Stimulated activated CD8-positive, alpha-beta memory T cell treated with anti-CD3 and anti-CD28 coated beads, Interleukin-12 subunit alpha, Interleukin-12 subunit beta, amount 100 ng/mL, for 24 hours (primary cell): ENCODE data around the gene DDIAS.
"Not testable (repeated sequence)": the region's sequence is repeated elsewhere in the genome, so short reads cannot be mapped to it uniquely, and the experiment has no call there.

Experiments used
- DNase-seq: peaks from one replicate; pipeline ENCODE4 v3.0.0-alpha.2; 2020; ENCODE audit errors: extremely low read depth

DDIAS gene, protein sequence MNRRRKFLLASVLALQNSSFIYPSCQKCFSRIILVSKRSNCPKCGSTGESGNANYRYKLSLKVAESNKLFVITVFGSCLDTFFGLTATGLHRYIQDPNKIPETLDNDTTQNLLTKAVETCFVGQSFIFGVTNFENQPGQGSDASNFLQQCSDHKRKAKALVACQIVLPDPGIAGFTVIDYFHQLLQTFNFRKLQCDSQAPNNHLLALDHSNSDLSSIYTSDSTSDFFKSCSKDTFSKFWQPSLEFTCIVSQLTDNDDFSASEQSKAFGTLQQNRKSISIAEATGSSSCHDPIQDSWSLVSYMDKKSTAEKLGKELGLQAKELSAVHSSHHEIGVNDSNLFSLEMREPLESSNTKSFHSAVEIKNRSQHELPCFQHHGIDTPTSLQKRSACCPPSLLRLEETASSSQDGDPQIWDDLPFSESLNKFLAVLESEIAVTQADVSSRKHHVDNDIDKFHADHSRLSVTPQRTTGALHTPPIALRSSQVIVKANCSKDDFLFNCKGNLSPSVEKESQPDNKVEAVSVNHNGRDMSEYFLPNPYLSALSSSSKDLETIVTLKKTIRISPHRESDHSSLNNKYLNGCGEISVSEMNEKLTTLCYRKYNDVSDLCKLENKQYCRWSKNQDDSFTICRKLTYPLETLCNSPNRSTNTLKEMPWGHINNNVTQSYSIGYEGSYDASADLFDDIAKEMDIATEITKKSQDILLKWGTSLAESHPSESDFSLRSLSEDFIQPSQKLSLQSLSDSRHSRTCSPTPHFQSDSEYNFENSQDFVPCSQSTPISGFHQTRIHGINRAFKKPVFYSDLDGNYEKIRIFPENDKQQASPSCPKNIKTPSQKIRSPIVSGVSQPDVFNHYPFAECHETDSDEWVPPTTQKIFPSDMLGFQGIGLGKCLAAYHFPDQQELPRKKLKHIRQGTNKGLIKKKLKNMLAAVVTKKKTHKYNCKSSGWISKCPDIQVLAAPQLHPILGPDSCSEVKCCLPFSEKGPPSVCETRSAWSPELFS

DNA sequence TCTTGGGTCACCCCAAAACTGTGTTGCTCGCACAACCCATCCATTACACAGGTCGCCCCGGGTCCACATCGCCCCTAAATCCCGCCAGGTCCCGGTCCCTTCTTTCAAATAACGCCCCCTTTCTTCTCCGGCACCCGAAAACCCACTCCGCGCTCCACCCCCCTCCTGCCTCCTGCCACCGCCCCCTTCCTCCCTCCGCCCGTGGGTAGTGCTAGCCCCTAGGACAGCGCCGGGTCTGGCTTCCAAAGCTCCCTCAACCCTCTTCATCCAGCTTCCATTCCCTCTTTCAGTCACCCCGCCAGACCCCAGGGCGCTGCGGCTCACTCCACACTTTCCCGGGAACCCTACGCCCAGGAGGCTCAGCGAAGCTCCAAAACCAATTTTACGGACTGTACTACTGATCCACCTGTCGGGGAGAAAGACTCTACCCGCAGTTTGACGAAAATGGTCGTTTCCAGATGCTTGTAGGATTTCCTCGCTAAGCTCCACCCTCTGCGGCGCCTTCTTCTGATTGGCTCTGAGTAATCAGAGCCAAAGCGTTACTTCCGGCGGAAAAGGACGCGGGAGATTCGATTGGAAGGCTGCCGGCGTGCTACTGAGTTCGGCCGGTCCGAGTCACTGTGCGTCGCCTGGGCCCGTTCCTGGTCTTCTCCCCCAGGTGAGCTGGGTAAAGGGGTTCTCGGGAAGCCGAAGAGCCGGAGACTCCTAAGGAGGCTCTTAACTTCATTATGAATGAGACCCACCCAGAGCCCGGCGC, at the start of gene DDIAS:
Gene DDIAS (plus strand): TSS at position 572 of the 757 bp plus-strand sequence. CDS start 13,003 bp downstream, outside the sequence.
- DNase-seq: peak; percentile 85

DNA sequence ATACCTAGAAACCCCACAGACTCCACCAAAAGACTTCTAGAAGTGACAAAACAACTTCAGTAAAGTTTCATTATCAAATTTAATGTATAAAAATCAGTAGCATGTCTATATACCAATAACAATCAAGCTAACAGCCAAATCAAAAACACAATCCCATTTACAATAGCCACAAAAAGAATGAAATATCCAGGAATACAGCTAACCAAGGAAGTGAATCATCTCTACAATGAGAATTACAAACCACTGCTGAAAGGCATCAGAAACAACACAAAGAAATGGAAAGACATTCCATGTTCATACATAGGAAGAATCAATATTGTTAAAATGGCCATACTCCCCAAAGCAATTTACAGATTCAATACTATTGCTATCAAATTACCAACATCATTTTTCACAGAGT, 47.3 kb upstream of the DDIAS start:
- DNase-seq: no peak

DNA sequence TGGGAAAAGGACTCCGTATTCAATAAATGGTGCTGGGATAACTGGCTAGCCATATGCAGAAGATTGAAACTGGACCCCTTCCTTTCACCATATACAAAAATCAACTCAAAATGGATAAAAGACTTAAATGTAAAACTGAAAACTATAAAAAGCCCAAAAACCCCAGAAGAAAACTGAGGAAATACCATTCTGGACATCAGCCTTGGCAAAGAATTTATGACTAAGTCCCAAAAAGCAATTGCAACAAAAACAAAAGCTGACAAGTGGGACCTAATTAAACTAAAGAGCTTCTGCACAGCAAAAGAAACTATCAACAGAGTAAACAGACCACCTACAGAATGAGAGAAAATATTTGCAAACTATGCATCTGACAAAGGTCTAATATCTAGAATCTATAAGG, 46.6 kb upstream of the DDIAS start:
- DNase-seq: not testable (repeated sequence)

GRCh38 chr11:82855616-82856015, 45.9 kb upstream of the DDIAS start:
- no peak for DNase-seq

GRCh38 chr11:82857145-82857544, 44.4 kb upstream of the DDIAS start:
- DNase-seq: no peak

- DNase-seq: no peak
Observed at GRCh38 chr11:82858133-82858532, 43.4 kb upstream of the DDIAS start.

DNA sequence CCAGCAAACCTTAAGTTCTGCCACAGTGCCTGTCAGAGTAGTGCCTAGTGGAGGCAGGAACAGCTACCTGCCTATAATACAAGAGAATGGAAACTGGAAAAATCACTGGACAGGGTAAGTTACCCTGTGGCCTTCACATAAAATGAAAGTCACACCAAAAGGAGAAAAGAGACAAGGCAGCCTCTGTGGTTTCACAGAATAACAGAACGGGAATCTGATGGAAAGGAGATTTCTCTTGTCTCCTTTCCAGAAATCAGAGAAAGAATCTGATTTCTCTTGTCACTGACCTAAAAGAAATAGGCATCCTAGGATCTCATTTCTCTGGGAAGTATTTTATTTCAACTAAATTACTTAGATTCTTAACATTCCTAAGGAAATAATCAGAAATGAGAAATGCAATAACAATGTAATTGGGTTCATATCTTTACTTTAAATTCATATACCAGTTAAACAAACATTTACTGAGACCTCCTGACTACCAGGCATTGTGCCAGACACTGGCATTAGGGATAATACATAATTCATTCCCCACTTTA, 42.9 kb upstream of the DDIAS start:
- DNase-seq: no peak

GRCh38 chr11:82859750-82860149, 41.8 kb upstream of the DDIAS start:
- no peak for DNase-seq

- DNase-seq: no peak
Observed at GRCh38 chr11:82862379-82862778, 39.2 kb upstream of the DDIAS start.

GRCh38 chr11:82863209-82863608, 38.3 kb upstream of the DDIAS start:
- DNase-seq: no peak

GRCh38 chr11:82864268-82864667, 37.3 kb upstream of the DDIAS start:
- no peak for DNase-seq

- no peak for DNase-seq
Observed at GRCh38 chr11:82865841-82866240, 35.7 kb upstream of the DDIAS start.

GRCh38 chr11:82867495-82868082, 33.9 kb upstream of the DDIAS start:
- peak; percentile 48 for DNase-seq

DNA sequence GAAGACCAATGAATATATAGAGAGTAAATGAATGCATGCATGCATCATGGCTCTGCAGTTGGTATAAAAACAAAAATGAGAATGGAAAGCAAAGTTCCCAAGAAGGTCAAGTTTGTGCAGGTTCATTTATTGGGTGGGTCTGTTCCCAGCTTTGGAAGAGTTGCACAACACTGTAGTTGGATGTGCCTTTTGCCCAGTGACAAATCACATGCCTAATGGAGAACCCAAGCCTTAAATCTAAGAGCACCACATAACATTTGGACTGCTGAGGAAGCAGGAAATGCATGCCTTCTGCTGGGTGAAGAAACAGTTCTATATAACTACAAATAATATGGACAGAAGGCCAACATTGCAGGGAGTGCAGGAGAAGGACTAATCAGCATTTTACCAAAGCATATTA, 31.9 kb upstream of the DDIAS start:
- DNase-seq: no peak

GRCh38 chr11:82871646-82872045, 29.9 kb upstream of the DDIAS start:
- DNase-seq: no peak

DNA sequence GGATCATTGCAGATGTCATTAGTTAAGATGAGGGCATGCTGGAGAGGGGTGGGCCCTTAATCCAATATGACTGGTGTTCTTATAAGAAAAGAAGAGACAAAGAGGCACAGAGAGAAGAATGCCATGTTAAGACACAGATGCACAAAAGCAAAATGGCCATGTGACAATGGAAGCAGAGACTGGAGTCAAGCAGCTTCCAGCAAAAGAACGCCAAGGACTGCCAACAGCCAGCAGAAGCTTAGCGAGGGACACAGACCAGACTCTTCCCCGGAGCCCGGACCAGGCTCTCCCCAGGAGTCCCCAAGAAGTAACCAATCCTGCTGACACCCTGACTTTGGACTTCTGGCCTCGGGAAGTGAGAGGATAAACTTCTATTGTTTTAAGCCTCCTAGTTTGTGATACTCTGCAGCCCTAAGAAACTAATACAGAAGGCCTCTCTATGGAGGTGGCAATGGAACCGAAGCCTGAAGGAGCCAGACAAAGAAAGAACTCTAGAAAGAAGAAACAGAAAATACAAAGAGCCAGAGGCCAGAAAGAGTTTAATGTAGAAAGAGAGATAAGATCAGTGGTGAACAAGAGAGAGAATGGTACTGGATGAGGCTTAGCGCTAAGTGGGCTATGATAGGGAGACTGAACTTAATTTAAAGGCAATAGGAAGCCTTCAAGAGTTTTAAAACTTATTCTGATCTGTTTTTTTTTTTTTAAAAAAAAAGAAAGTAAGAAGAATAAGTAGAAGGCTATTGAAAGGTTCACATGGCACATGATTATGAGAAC, 29.0 kb upstream of the DDIAS start:
- DNase-seq: no peak

- DNase-seq: no peak
Observed at GRCh38 chr11:82873919-82874333, 27.6 kb upstream of the DDIAS start.

- DNase-seq: no peak
Observed at GRCh38 chr11:82874646-82875523, 26.7 kb upstream of the DDIAS start.

DNA sequence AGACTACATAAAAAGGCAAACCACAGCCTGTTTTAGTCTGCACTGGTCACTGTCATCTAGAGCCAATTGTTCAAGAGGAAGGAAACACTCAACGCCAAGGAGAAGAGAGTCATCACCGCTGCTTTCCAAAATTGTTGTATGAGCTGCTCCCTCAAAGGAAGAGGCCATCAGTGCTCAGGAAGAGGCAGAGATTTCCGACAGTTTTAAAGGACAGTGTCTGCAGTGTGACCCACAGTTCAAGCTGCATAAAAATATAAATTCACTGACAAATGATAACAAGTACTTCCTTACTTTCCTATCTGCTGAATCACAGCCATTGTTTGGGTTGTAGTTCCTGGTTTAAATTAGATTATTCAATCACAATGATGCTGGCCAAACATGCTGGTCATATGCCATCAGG, 17.7 kb upstream of the DDIAS start:
- DNase-seq: no peak
